Measurements from ENCODE around the gene OR5D18. TPM values are rescaled to one million over a fixed set of nuclear protein-coding genes. Genes with fewer than 3 reads are reported as not detected.
"Not testable (repeated sequence)": the region's sequence is repeated elsewhere in the genome, so short reads cannot be mapped to it uniquely, and the experiment has no call there.

OR5D18 gene
- total RNA-seq, result not detected

DNA sequence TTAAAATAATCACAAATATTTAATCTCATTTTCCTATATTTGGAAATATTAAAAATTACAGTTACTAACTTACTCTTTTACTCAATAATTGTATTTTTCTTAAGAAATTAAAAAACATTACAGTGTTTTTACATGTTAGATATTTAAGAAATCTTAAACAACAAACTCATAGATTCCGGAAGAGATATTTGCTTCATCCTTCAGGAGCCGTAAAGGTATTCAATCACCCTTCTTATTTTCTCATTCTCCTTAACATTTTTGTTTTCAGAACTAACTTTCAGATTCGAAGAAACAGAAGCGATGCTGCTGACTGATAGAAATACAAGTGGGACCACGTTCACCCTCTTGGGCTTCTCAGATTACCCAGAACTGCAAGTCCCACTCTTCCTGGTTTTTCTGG, at the start of gene OR5D18:
TSS of gene OR5D18 (plus strand) at position 301 of the 400 bp plus-strand sequence. CDS start at position 301, 0 bp downstream.
- no peak for DNase-seq (ENCODE audit: low spot score)

- DNase-seq (ENCODE audit: low spot score), result no peak
These were observed 46.3 kb upstream of the OR5D18 start, which contains the start of gene OR5D13 for GRCh38 chr11:55773138-55773537. Gene OR5D13, plus strand, starts transcription at chr11:55773438. Its CDS starts 0 bp downstream, at chr11:55773438.

DNA sequence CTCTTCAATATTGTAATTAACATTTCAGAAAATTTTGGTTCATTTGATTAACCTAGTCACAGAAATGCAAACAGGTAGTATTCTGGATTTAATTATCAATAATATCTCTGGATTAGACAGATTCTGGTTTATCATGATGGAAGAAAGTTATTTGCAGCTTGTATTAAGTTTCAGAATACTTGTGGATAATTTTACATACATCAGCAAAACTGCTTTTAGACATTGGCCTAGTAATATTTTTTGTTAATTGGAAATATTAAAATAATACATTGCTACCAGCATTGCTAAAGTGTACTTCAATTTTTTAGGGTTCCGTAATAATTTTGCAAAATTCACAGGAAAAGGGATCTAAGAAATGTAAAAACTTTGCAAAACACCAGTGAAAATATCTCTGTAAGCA, 27.8 kb upstream of the OR5D18 start:
- DNase-seq (ENCODE audit: low spot score), result no peak

- DNase-seq (ENCODE audit: low spot score), result no peak
These were observed 26.1 kb upstream of the OR5D18 start for GRCh38 chr11:55793321-55793720.

DNA sequence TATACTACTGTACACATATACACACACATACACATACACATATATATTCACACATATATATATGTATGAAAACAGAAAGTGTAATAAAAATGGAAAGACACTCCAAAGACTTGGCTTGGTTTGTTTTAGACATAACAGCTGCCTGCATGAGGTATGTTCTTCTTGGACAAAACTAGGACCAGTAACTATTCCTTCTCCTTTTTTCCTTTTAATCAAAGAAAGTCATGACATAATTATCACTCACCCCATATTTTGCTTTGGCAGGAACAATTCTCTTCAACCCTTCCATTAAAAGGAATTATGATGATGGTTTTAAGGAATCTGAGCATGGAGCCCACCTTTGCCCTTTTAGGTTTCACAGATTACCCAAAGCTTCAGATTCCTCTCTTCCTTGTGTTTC, 24.2 kb upstream of the OR5D18 start, which contains the start of gene OR5D14:
TSS of gene OR5D14 (plus strand) at position 301 of the 400 bp plus-strand sequence. CDS start at position 301, 0 bp downstream.
- no peak for DNase-seq (ENCODE audit: low spot score)

DNA sequence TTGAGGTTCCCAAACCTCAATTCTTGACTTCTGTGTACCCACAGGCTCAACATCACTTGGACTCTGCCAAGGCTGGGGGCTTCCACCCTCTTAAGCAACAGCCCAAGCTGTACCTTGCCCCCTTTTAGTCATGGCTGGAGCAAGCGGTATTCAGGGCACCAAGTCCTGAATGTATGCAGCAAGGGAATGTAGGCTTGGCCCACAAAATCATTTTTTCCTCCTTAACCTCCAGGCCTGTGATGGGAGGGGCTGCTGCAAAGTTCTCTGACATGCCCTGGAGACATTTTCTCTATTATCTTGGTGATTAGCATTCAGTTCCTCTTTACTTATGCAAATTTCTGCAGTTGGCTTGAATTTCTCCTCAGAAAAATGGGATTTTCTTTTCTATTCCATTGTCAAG, 13.2 kb upstream of the OR5D18 start:
- DNase-seq (ENCODE audit: low spot score), result no peak

GRCh38 chr11:55811067-55811466, 8.4 kb upstream of the OR5D18 start, which contains the start of gene OR5L1:
Gene OR5L1, plus strand, starts transcription at chr11:55811367. Its CDS starts 100 bp downstream, at chr11:55811467.
- no peak for DNase-seq (ENCODE audit: low spot score)

- no peak for DNase-seq (ENCODE audit: low spot score)
These were observed 7.5 kb downstream of the OR5D18 start, which contains the start of gene OR5L2 for GRCh38 chr11:55826919-55827318. Gene OR5L2, plus strand, starts transcription at chr11:55827219. Its CDS starts 0 bp downstream, at chr11:55827219.

GRCh38 chr11:55838452-55838851, 19.0 kb downstream of the OR5D18 start, which contains the start of gene OR5D16:
Gene OR5D16, plus strand, starts transcription at chr11:55838752. Its CDS starts 0 bp downstream, at chr11:55838752.
- DNase-seq (ENCODE audit: low spot score), result no peak

GRCh38 chr11:55847453-55847852, 28.0 kb downstream of the OR5D18 start:
- no peak for DNase-seq (ENCODE audit: low spot score)

DNA sequence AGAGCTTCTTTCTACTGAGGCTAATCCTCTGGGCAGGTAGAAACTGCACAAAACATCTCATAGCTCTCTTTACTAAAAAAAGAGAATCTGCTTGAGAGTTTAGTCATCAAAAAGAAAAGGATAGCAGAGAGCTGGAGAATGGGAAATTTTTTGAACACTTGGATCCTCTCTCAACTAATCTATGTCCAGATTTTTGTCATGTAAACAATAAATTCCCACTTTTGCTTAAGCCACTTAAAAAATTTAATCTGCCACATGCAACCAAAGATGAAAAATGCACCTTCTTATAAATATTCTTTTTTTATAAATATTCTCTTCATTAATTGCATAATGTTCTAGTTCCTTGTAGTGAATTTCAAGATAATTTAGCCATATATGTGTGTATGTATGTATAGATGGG, 29.6 kb downstream of the OR5D18 start:
- DNase-seq (ENCODE audit: low spot score), result no peak

- no peak for DNase-seq (ENCODE audit: low spot score)
These were observed 32.7 kb downstream of the OR5D18 start for GRCh38 chr11:55852141-55852540.

- no peak for DNase-seq (ENCODE audit: low spot score)
These were observed 35.3 kb downstream of the OR5D18 start for GRCh38 chr11:55854704-55855103.

DNA sequence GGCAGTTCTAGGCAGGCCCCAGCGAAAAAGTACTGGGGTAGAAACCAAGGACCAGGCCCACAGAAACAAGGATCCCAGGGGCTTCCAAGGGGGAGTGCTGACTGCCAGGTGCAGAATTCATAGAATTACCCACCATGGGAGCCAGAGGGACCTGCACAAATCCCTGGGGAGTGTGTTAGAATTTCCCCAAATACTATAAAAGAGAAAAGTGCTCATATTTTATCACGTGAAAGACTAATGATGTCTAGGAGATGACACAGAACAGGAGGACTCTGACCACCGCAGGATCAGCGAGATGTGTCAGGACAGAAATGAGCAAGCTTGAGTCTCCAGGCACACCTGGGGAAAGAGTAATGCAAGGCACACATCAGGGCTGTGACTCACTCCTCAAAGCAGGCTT, 47.9 kb downstream of the OR5D18 start:
- DNase-seq (ENCODE audit: low spot score), result not testable (repeated sequence)

Other genes with a start within 250 kb of the OR5D18 start
- not detected for gene OR4C16, start 247.5 kb upstream of the OR5D18 start, total RNA-seq
- gene OR4C11, start 212.0 kb upstream of the OR5D18 start, total RNA-seq, result not detected
- gene OR4P4, start 184.5 kb upstream of the OR5D18 start, total RNA-seq, result not detected
- gene OR4S2, start 171.3 kb upstream of the OR5D18 start, total RNA-seq, result not detected
- gene OR4C6, start 157.4 kb upstream of the OR5D18 start, total RNA-seq, result not detected
- gene OR5D13, start 46.2 kb upstream of the OR5D18 start, total RNA-seq, result not detected
- gene OR5D14, start 24.1 kb upstream of the OR5D18 start, total RNA-seq, result not detected
- not detected for gene OR5L1, start 8.3 kb upstream of the OR5D18 start, total RNA-seq
- gene OR5L2, start 7.6 kb downstream of the OR5D18 start, total RNA-seq, result not detected
- gene OR5D16, start 19.1 kb downstream of the OR5D18 start, total RNA-seq, result not detected
- not detected for gene TRIM51, start 63.7 kb downstream of the OR5D18 start, total RNA-seq
- gene OR5W2, start 95.0 kb downstream of the OR5D18 start, total RNA-seq, result not detected
- gene OR5I1, start 116.8 kb downstream of the OR5D18 start, total RNA-seq, result not detected
- not detected for gene OR10AG1, start 150.3 kb downstream of the OR5D18 start, total RNA-seq
- gene OR5F1, start 175.0 kb downstream of the OR5D18 start, total RNA-seq, result not detected
- gene OR5AS1, start 208.0 kb downstream of the OR5D18 start, total RNA-seq, result not detected